PC-9 (cell line): ENCODE results near the gene GNL1.

Source experiments
- CTCF ChIP-seq: fragments of 200-600 bp; sonication (generic); conservative IDR thresholded peaks from 2 replicates; pipeline ENCODE4 v1.6.1; 2017; ENCODE audit warnings: mixed run types, antibody characterized with exemption, mild to moderate bottlenecking, moderate library complexity
- EZH2 ChIP-seq: fragments of 200-600 bp; sonication (generic); IDR thresholded peaks from 2 replicates; pipeline ENCODE4 v1.8.0; 2017; ENCODE audit warnings: antibody characterized with exemption, low read depth

- TF ChIP-seq CTCF: no peak
- TF ChIP-seq EZH2: no peak
Observed at GRCh38 chr6:30556906-30557682, 805 bp upstream of the GNL1 start, which contains the start of gene PRR3.
